ENCODE measurements around the gene RANBP3. TPM values are rescaled to one million over a fixed set of nuclear protein-coding genes. Genes with fewer than 3 reads are reported as not detected.
A peak's percentile ranks its signal among the peaks of the same experiment; 100 is the strongest.
"Not testable (repeated sequence)": the region's sequence is repeated elsewhere in the genome, so short reads cannot be mapped to it uniquely, and the experiment has no call there.

The RANBP3 gene
- total RNA-seq, 1 donor from 2014 or later = 105 TPM

- intact Hi-C loops (cut with micrococcal nuclease) = no loop called here
- peaks cover 3% of the 10 kb centered on the region for H3K36me3 Mint-ChIP-seq (ENCODE audit: low read depth)
- no peak overlapping the region for H3K27ac Mint-ChIP-seq
- DNase-seq = no peak
- no peak overlapping the region for H3K4me3 Mint-ChIP-seq
- peaks cover 3% of the 10 kb centered on the region for H3K27me3 Mint-ChIP-seq
- no peaks in the 10 kb centered on the region for H3K4me1 Mint-ChIP-seq
- no peaks in the 10 kb centered on the region for H3K9me3 Mint-ChIP-seq
Observed at GRCh38 chr19:5893907-5894703, 83.8 kb downstream of the RANBP3 start.

GRCh38 chr19:5893296-5893903, 84.5 kb downstream of the RANBP3 start:
- no peaks in the 10 kb centered on the region for H3K9me3 Mint-ChIP-seq
- H3K4me1 Mint-ChIP-seq = no peaks in the 10 kb centered on the region
- DNase-seq = no peak
- peaks cover 3% of the 10 kb centered on the region for H3K36me3 Mint-ChIP-seq (ENCODE audit: low read depth)
- no peak overlapping the region for H3K27ac Mint-ChIP-seq
- intact Hi-C loops (cut with micrococcal nuclease) = no loop called here
- H3K4me3 Mint-ChIP-seq = no peak overlapping the region
- peaks cover 3% of the 10 kb centered on the region for H3K27me3 Mint-ChIP-seq

- Mint-ChIP-seq H3K27ac (no peak overlapping the region), H3K4me1 (no peaks in the 10 kb centered on the region), H3K9me3 (no peaks in the 10 kb centered on the region), H3K4me3 (no peak overlapping the region), H3K36me3 (ENCODE audit: low read depth) (peaks cover 3% of the 10 kb centered on the region), H3K27me3 (peaks cover 3% of the 10 kb centered on the region)
- DNase-seq = no peak
- intact Hi-C loops (cut with micrococcal nuclease) = no loop called here
Observed at GRCh38 chr19:5892772-5893275, 85.1 kb downstream of the RANBP3 start.

GRCh38 chr19:5891938-5892771, 85.8 kb downstream of the RANBP3 start:
- no peak overlapping the region for H3K27ac Mint-ChIP-seq
- H3K4me3 Mint-ChIP-seq = no peak overlapping the region
- peaks cover 3% of the 10 kb centered on the region for H3K36me3 Mint-ChIP-seq (ENCODE audit: low read depth)
- peak; percentile 71 for DNase-seq
- no peaks in the 10 kb centered on the region for H3K4me1 Mint-ChIP-seq
- no peaks in the 10 kb centered on the region for H3K9me3 Mint-ChIP-seq
- H3K27me3 Mint-ChIP-seq = peaks cover 3% of the 10 kb centered on the region
- intact Hi-C loops (cut with micrococcal nuclease) = no loop called here

- Mint-ChIP-seq H3K36me3 (ENCODE audit: low read depth) (peaks cover 3% of the 10 kb centered on the region), H3K9me3 (no peaks in the 10 kb centered on the region), H3K4me1 (no peaks in the 10 kb centered on the region), H3K27ac (no peak overlapping the region), H3K27me3 (peaks cover 3% of the 10 kb centered on the region), H3K4me3 (no peak overlapping the region)
- intact Hi-C loops (cut with micrococcal nuclease) = no loop called here
- no peak for DNase-seq
Observed at GRCh38 chr19:5891572-5891937, 86.4 kb downstream of the RANBP3 start.

GRCh38 chr19:5890099-5890498, 87.8 kb downstream of the RANBP3 start:
- intact Hi-C loops (cut with micrococcal nuclease) = no loop called here
- no peak for DNase-seq
- H3K27me3 Mint-ChIP-seq = peaks cover 3% of the 10 kb centered on the region
- H3K27ac Mint-ChIP-seq = no peak overlapping the region
- H3K4me1 Mint-ChIP-seq = no peaks in the 10 kb centered on the region
- no peak overlapping the region for H3K4me3 Mint-ChIP-seq
- no peaks in the 10 kb centered on the region for H3K36me3 Mint-ChIP-seq (ENCODE audit: low read depth)
- no peaks in the 10 kb centered on the region for H3K9me3 Mint-ChIP-seq

GRCh38 chr19:5889288-5889971, 88.5 kb downstream of the RANBP3 start:
- H3K27me3 Mint-ChIP-seq = peaks cover 3% of the 10 kb centered on the region
- H3K27ac Mint-ChIP-seq = no peak overlapping the region
- H3K4me1 Mint-ChIP-seq = no peaks in the 10 kb centered on the region
- no peaks in the 10 kb centered on the region for H3K9me3 Mint-ChIP-seq
- no peaks in the 10 kb centered on the region for H3K36me3 Mint-ChIP-seq (ENCODE audit: low read depth)
- intact Hi-C loops (cut with micrococcal nuclease) = no loop called here
- DNase-seq = no peak
- no peak overlapping the region for H3K4me3 Mint-ChIP-seq

- DNase-seq; H3K4me1 Mint-ChIP-seq; H3K4me3 Mint-ChIP-seq; H3K27me3 Mint-ChIP-seq; intact Hi-C loops (cut with micrococcal nuclease); H3K27ac Mint-ChIP-seq; H3K36me3 Mint-ChIP-seq (ENCODE audit: low read depth); H3K9me3 Mint-ChIP-seq: not testable (repeated sequence)
Observed at GRCh38 chr19:5884065-5884811, 93.7 kb downstream of the RANBP3 start.

GRCh38 chr19:5883157-5883873, 94.6 kb downstream of the RANBP3 start:
- H3K9me3 Mint-ChIP-seq; DNase-seq; H3K27me3 Mint-ChIP-seq; H3K4me1 Mint-ChIP-seq; intact Hi-C loops (cut with micrococcal nuclease); H3K4me3 Mint-ChIP-seq; H3K36me3 Mint-ChIP-seq (ENCODE audit: low read depth); H3K27ac Mint-ChIP-seq: not testable (repeated sequence)

GRCh38 chr19:5882421-5882968, 95.4 kb downstream of the RANBP3 start:
- intact Hi-C loops (cut with micrococcal nuclease) = no loop called here
- H3K27me3 Mint-ChIP-seq = peaks cover 8% of the 10 kb centered on the region
- no peaks in the 10 kb centered on the region for H3K4me1 Mint-ChIP-seq
- no peak for DNase-seq
- H3K36me3 Mint-ChIP-seq (ENCODE audit: low read depth) = no peaks in the 10 kb centered on the region
- H3K9me3 Mint-ChIP-seq = no peaks in the 10 kb centered on the region
- no peak overlapping the region for H3K4me3 Mint-ChIP-seq
- H3K27ac Mint-ChIP-seq = no peak overlapping the region

GRCh38 chr19:5881543-5882299, 96.2 kb downstream of the RANBP3 start:
- Mint-ChIP-seq H3K4me3 (no peak overlapping the region), H3K27me3 (peaks cover 8% of the 10 kb centered on the region), H3K36me3 (ENCODE audit: low read depth) (no peaks in the 10 kb centered on the region), H3K4me1 (no peaks in the 10 kb centered on the region), H3K9me3 (no peaks in the 10 kb centered on the region), H3K27ac (no peak overlapping the region)
- DNase-seq = no peak
- intact Hi-C loops (cut with micrococcal nuclease) = no loop called here

- no peak for DNase-seq
- Mint-ChIP-seq H3K4me3 (no peak overlapping the region), H3K4me1 (no peaks in the 10 kb centered on the region), H3K9me3 (no peaks in the 10 kb centered on the region), H3K27ac (no peak overlapping the region), H3K36me3 (ENCODE audit: low read depth) (no peaks in the 10 kb centered on the region), H3K27me3 (peaks cover 8% of the 10 kb centered on the region)
- intact Hi-C loops (cut with micrococcal nuclease) = no loop called here
Observed at GRCh38 chr19:5880604-5881078, 97.3 kb downstream of the RANBP3 start.

Data from activated CD4-positive, alpha-beta T cell treated with anti-CD3 and anti-CD28 coated beads, Interleukin-2, amount 10 ng/mL, durations not matched to agents 24 days and 14 days (primary cell).